ENCODE data around the gene PTX4. TPM values are rescaled to one million over a fixed set of nuclear protein-coding genes. Genes with fewer than 3 reads are reported as not detected.
A peak's percentile ranks its signal among the peaks of the same experiment; 100 is the strongest.

PTX4 gene
- total and polyA plus RNA-seq, 2 donors from 2014 or later = not detected

- Histone ChIP-seq H3K9ac (ENCODE audit: low read length in 3 of 3) (no peak overlapping the region), H3K36me3 (ENCODE audit: control insufficient read depth in 2 of 3, insufficient read depth in 3 of 3, low read length in 3 of 3) (no peaks in the 10 kb centered on the region), H3K27me3 (ENCODE audit: control insufficient read depth, insufficient read depth, low read length) (no peaks in the 10 kb centered on the region), H3K4me3 (ENCODE audit: low read length in 3 of 3) (no peak overlapping the region), H3K27ac (ENCODE audit: low read depth in 2 of 2, low read length in 2 of 2) (no peak overlapping the region), H3K9me3 (ENCODE audit: control insufficient read depth in 2 of 3, insufficient read depth in 1 of 3, low read length in 3 of 3) (no peaks in the 10 kb centered on the region), H3K4me1 (ENCODE audit: control insufficient read depth in 2 of 3, insufficient read depth in 2 of 3, low read depth in 1 of 3, low read length in 3 of 3) (peaks cover 0 to 20% (median 0%) of the 10 kb centered on the region in 3 donors)
- DNase-seq (no peak), FAIRE-seq (no peak)
- TF ChIP-seq CTCF (IDR thresholded peaks at IDR 0.05; ENCODE audit: borderline replicate concordance, extremely low read depth, insufficient read depth) = no peak
- intact Hi-C loops (cut with DNase I) = no loop called here
Measured at GRCh38 chr16:1468426-1468810, 20.3 kb downstream of the PTX4 start.

GRCh38 chr16:1466968-1467521, 21.7 kb downstream of the PTX4 start:
- Histone ChIP-seq H3K4me3 (ENCODE audit: low read length in 3 of 3) (no peak overlapping the region), H3K9ac (ENCODE audit: low read length in 3 of 3) (no peak overlapping the region), H3K9me3 (ENCODE audit: control insufficient read depth in 2 of 3, insufficient read depth in 1 of 3, low read length in 3 of 3) (no peaks in the 10 kb centered on the region), H3K27me3 (ENCODE audit: control insufficient read depth, insufficient read depth, low read length) (no peaks in the 10 kb centered on the region), H3K27ac (ENCODE audit: low read depth in 2 of 2, low read length in 2 of 2) (no peak overlapping the region), H3K4me1 (ENCODE audit: control insufficient read depth in 2 of 3, insufficient read depth in 2 of 3, low read depth in 1 of 3, low read length in 3 of 3) (peaks cover 0 to 16% (median 0%) of the 10 kb centered on the region in 3 donors), H3K36me3 (ENCODE audit: control insufficient read depth in 2 of 3, insufficient read depth in 3 of 3, low read length in 3 of 3) (peaks cover 0 to 3% (median 2%) of the 10 kb centered on the region in 3 donors)
- intact Hi-C loops (cut with DNase I) = no loop called here
- no peak for FAIRE-seq
- TF ChIP-seq CTCF (IDR thresholded peaks at IDR 0.05; ENCODE audit: borderline replicate concordance, extremely low read depth, insufficient read depth) = no peak
- DNase-seq = peak in 1 of 5 donors; percentile 82

DNA sequence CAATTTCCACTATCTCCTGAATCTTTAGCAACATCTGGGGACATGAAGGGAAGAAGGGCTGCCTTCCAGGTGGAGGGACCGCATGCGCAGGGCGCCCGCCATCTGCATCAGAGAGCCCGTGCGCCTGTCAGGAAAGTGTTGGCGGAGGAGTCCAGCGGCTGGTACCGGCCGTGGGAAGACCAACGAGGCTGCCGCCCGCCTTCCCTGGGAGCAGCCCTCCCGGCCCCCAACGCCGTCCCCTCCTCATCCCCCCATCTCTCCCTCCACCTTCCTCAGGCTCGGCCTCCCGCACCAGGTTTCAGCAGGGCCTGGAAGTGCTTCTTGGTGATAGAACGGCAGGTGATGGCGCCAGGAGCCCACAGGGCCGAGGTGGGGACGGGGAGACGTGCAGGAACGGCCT, 22.7 kb downstream of the PTX4 start:
- no peaks in the 10 kb centered on the region for H3K27me3 ChIP-seq (ENCODE audit: control insufficient read depth, insufficient read depth, low read length)
- peaks cover 0 to 8% (median 0%) of the 10 kb centered on the region in 3 donors for H3K4me1 ChIP-seq (ENCODE audit: control insufficient read depth in 2 of 3, insufficient read depth in 2 of 3, low read depth in 1 of 3, low read length in 3 of 3)
- no peak overlapping the region for H3K9ac ChIP-seq (ENCODE audit: low read length in 3 of 3)
- intact Hi-C loops (cut with DNase I) = no loop called here
- no peak overlapping the region for H3K4me3 ChIP-seq (ENCODE audit: low read length in 3 of 3)
- no peak overlapping the region for H3K27ac ChIP-seq (ENCODE audit: low read depth in 2 of 2, low read length in 2 of 2)
- no peaks in the 10 kb centered on the region for H3K9me3 ChIP-seq (ENCODE audit: control insufficient read depth in 2 of 3, insufficient read depth in 1 of 3, low read length in 3 of 3)
- no peak for TF ChIP-seq CTCF (IDR thresholded peaks at IDR 0.05; ENCODE audit: borderline replicate concordance, extremely low read depth, insufficient read depth)
- DNase-seq = no peak
- H3K36me3 ChIP-seq (ENCODE audit: control insufficient read depth in 2 of 3, insufficient read depth in 3 of 3, low read length in 3 of 3) = peaks cover 0 to 3% (median 2%) of the 10 kb centered on the region in 3 donors
- no peak for FAIRE-seq

GRCh38 chr16:1465567-1465915, 23.2 kb downstream of the PTX4 start:
- no peak for FAIRE-seq

More at GRCh38 chr16:1465567-1465915, 23.2 kb downstream of the PTX4 start:
- Histone ChIP-seq H3K36me3 (ENCODE audit: control insufficient read depth in 2 of 3, insufficient read depth in 3 of 3, low read length in 3 of 3) (peaks cover 0 to 3% (median 2%) of the 10 kb centered on the region in 3 donors), H3K9ac (ENCODE audit: low read length in 3 of 3) (no peak overlapping the region), H3K4me3 (ENCODE audit: low read length in 3 of 3) (no peak overlapping the region), H3K9me3 (ENCODE audit: control insufficient read depth in 2 of 3, insufficient read depth in 1 of 3, low read length in 3 of 3) (no peaks in the 10 kb centered on the region), H3K4me1 (ENCODE audit: control insufficient read depth in 2 of 3, insufficient read depth in 2 of 3, low read depth in 1 of 3, low read length in 3 of 3) (peaks cover 0 to 3% (median 0%) of the 10 kb centered on the region in 3 donors), H3K27me3 (ENCODE audit: control insufficient read depth, insufficient read depth, low read length) (no peaks in the 10 kb centered on the region), H3K27ac (ENCODE audit: low read depth in 2 of 2, low read length in 2 of 2) (no peak overlapping the region)
- no peak for DNase-seq
- intact Hi-C loops (cut with DNase I) = no loop called here
- no peak for TF ChIP-seq CTCF (IDR thresholded peaks at IDR 0.05; ENCODE audit: borderline replicate concordance, extremely low read depth, insufficient read depth)

Data from kidney (tissue), 14 donors.